Endothelial cell of umbilical vein (primary cell): ENCODE data around the gene SMARCE1. TPM values are rescaled to one million over a fixed set of nuclear protein-coding genes. Genes with fewer than 3 reads are reported as not detected.

Source experiments
- BruUV-seq: library from RNA; stranded (reverse); fragments of 400-500 nt; replicated peaks from 2 replicates; lab custom pipeline; 2021; lab: Mats Ljungman, UMichigan
- CTCF ChIA-PET: fragments of 300-600, 350-600 bp; sonication (Branson Sonifier 250); formaldehyde crosslinking; loops from one replicate; lab custom pipeline; 2021; ENCODE audit warnings: antibody characterized with exemption, inconsistent platforms; lab: Charles Lee
- POLR2A ChIA-PET: fragments of 300-600, 350-600 bp; sonication (Branson Sonifier 250); formaldehyde crosslinking; loops from one replicate; lab custom pipeline; 2021; ENCODE audit warnings: antibody characterized with exemption, inconsistent platforms; lab: Charles Lee
- DNase-seq: peaks from one replicate; pipeline ENCODE4 v3.0.0-alpha.2; 2011; ENCODE audit warnings: low read depth, low spot score
- FAIRE-seq: peaks from 2 replicates; lab custom pipeline; 2011; peaks lifted over from hg19 to GRCh38; lab: Jason Lieb, UNC
- H2AFZ ChIP-seq: 2 replicates; pipeline ENCODE4 v1.6.0; 2012; ENCODE audit warnings: low read depth, low read length, control low read depth, inconsistent platforms
- H3K27ac ChIP-seq: 2 replicates; pipeline ENCODE4 v1.5.1; 2011; ENCODE audit warnings: low read depth, mild to moderate bottlenecking, control low read depth, low read length, moderate library complexity; ENCODE audit not compliant: insufficient read depth
- H3K27me3 ChIP-seq, 2 experiments: 2 replicates each; pipeline versions ENCODE4 v1.6.0 to v1.6.1; 2011; ENCODE audit warnings: low read length in 2 of 2, mixed read lengths in 1 of 2; ENCODE audit not compliant: control insufficient read depth in 2 of 2, insufficient read depth in 2 of 2
- H3K36me3 ChIP-seq, 2 experiments: 2 replicates in 1 of 2; 3 replicates in 1 of 2; pipeline ENCODE4 v1.5.1; 2011; ENCODE audit warnings: low read length in 2 of 2, mild to moderate bottlenecking in 1 of 2, moderate library complexity in 1 of 2; ENCODE audit not compliant: control insufficient read depth in 2 of 2, insufficient read depth in 2 of 2; ENCODE audit errors: extremely low read depth in 1 of 2
- H3K4me1 ChIP-seq: 3 replicates; pipeline ENCODE4 v1.5.1; 2011; ENCODE audit warnings: mild to moderate bottlenecking, low read length; ENCODE audit not compliant: control insufficient read depth, insufficient read depth; ENCODE audit errors: extremely low read depth
- H3K4me2 ChIP-seq: 2 replicates; pipeline ENCODE4 v1.6.1; 2011; ENCODE audit warnings: low read length, control low read depth, mixed read lengths; ENCODE audit not compliant: insufficient read depth
- H3K4me3 ChIP-seq, 3 experiments: fragments of 200-600 bp in 1 of 3; sonication (generic), shearing (Covaris generic) in 1 of 3; replicated peaks in 1 of 3; 2 replicates each; pipeline ENCODE4 v1.5.1; 2011 to 2016; ENCODE audit warnings: control low read depth in 3 of 3, low read length in 3 of 3, mild to moderate bottlenecking in 2 of 3, inconsistent platforms in 1 of 3, low read depth in 1 of 3, moderate library complexity in 1 of 3; ENCODE audit not compliant: insufficient read depth in 1 of 3
- H3K79me2 ChIP-seq: 2 replicates; pipeline ENCODE4 v1.6.0; 2012; ENCODE audit warnings: low read length, inconsistent platforms; ENCODE audit not compliant: control insufficient read depth, insufficient read depth
- H3K9ac ChIP-seq: replicated peaks from 2 replicates; pipeline ENCODE3; 2011; ENCODE audit warnings: low read length, control low read depth; ENCODE audit not compliant: insufficient read depth; ENCODE audit errors: extremely low read depth
- H3K9me1 ChIP-seq: replicated peaks from 3 replicates; pipeline ENCODE4 v1.6.0; 2011; ENCODE audit warnings: mild to moderate bottlenecking, low read length; ENCODE audit not compliant: control insufficient read depth, insufficient read depth; ENCODE audit errors: extremely low read depth
- H3K9me3 ChIP-seq: replicated peaks from 2 replicates; pipeline ENCODE4 v1.5.1; 2012; ENCODE audit warnings: low read length, inconsistent platforms; ENCODE audit not compliant: control insufficient read depth, insufficient read depth
- H4K20me1 ChIP-seq: replicated peaks from 2 replicates; pipeline ENCODE3; 2011; ENCODE audit warnings: mild to moderate bottlenecking, low read length; ENCODE audit not compliant: control insufficient read depth, insufficient read depth; ENCODE audit errors: extremely low read depth
- EZH2 ChIP-seq: IDR thresholded peaks from 2 replicates; pipeline ENCODE4 v1.6.1; 2012; ENCODE audit warnings: borderline replicate concordance, low read depth, mild to moderate bottlenecking, moderate library complexity, low read length, inconsistent platforms; ENCODE audit not compliant: severe bottlenecking
- FOS ChIP-seq: IDR thresholded peaks from 2 replicates; pipeline ENCODE4 v1.6.1; 2011; ENCODE audit warnings: mild to moderate bottlenecking, low read length, moderate library complexity, borderline replicate concordance; ENCODE audit not compliant: insufficient read depth
- GATA2 ChIP-seq: IDR thresholded peaks from 2 replicates; pipeline ENCODE4 v1.7.0; 2011; ENCODE audit warnings: low read depth, mild to moderate bottlenecking, moderate library complexity, mixed read lengths, low read length; ENCODE audit not compliant: insufficient read length, insufficient read depth
- JUN ChIP-seq: IDR thresholded peaks from 2 replicates; pipeline ENCODE4 v1.6.1; 2011; ENCODE audit warnings: borderline replicate concordance, low read depth; ENCODE audit not compliant: insufficient read length, insufficient read depth
- MYC ChIP-seq: IDR thresholded peaks from one replicate; pipeline ENCODE4 v1.6.1; 2011; ENCODE audit warnings: mild to moderate bottlenecking, low read depth, low read length
- POLR2A ChIP-seq: IDR thresholded peaks from 2 replicates; pipeline ENCODE4 v1.6.1; 2012; ENCODE audit warnings: low read depth, mild to moderate bottlenecking, control low read depth, low read length
- POLR2AphosphoS5 ChIP-seq: IDR thresholded peaks from 2 replicates; pipeline ENCODE4 v1.6.1; 2012; ENCODE audit warnings: low read depth, mild to moderate bottlenecking, control low read depth, low read length, moderate library complexity; ENCODE audit not compliant: insufficient read depth
- dilution Hi-C: fragments of 300-500 bp; cut with MboI; formaldehyde crosslinking; loops from one replicate; pipeline ENCODE4 v1.15.0; 2019; ENCODE audit warnings: low sequenced_read_pairs; ENCODE audit not compliant: extremely low pct_ligation_motif_present
- intact Hi-C: fragments of 100-400 bp; cut with micrococcal nuclease; formaldehyde crosslinking; loops from one replicate; pipeline ENCODE4 v1.10.0; 2022
- polyA plus RNA-seq, 4 experiments: library from polyadenylated mRNA; depleted of rRNA in 3 of 4; stranded (reverse) in 3 of 4; unstranded in 1 of 4; fragments of >200 nt; gene quantifications; 2 replicates each; pipeline versions ENCODE4 v1.2.1 to v1.2.3, GENCODE V29; 2011 to 2012; ENCODE audit warnings: missing spikeins in 1 of 4
- total RNA-seq: library from RNA; stranded (reverse); gene quantifications from 2 replicates; pipeline ENCODE4 v1.2.3, GENCODE V29; 2021
- TF ChIP-seq, protein P1 (sequence below): IDR thresholded peaks from 2 replicates; pipeline ENCODE4 v1.6.1; 2011; ENCODE audit not compliant: insufficient read depth, insufficient read length
- TF ChIP-seq, protein P2 (sequence below), 2 donors: IDR thresholded peaks; 1 replicate in 1 of 2; 2 replicates in 1 of 2; pipeline ENCODE4 v1.5.1; 2011; ENCODE audit warnings: low read length in 2 of 2, mild to moderate bottlenecking in 2 of 2, moderate library complexity in 2 of 2, control low read depth in 1 of 2, inconsistent platforms in 1 of 2, low read depth in 1 of 2; ENCODE audit not compliant: insufficient read depth in 1 of 2; ENCODE audit errors: extremely low read depth in 1 of 2

SMARCE1 gene
- total and polyA plus RNA-seq, 2 donors (not counting 3 experiments of a cell fraction or from before 2014, with no cell fraction given) = 28.4 to 127 TPM

DNA sequence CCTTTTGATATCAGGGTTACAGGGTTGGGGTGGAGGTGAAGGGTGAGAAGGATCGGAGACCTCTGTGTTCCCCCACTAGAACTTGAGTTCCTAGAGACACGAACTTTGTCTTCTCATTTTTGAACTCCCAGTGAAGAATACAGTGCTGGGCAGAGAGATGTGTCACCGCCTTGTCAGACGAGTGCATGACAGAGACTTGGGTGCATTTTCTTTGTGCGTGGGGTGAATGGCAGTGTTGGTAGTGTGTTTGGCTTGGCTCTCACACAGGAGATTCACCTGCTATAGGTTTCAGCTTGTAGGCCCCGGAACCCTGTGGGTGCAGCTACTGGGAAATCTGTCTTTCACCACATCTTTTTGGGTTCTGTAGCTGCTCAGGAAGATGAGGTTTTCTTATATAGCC, 42.3 kb downstream of the SMARCE1 start:
- no peak overlapping the region for H3K4me2 ChIP-seq
- POLR2A ChIA-PET = no interaction called here
- no peak for TF ChIP-seq MYC
- TF ChIP-seq, protein P1, sequence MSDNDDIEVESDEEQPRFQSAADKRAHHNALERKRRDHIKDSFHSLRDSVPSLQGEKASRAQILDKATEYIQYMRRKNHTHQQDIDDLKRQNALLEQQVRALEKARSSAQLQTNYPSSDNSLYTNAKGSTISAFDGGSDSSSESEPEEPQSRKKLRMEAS = no peak
- TF ChIP-seq JUN = no peak
- no peak for TF ChIP-seq EZH2
- TF ChIP-seq, protein P2, sequence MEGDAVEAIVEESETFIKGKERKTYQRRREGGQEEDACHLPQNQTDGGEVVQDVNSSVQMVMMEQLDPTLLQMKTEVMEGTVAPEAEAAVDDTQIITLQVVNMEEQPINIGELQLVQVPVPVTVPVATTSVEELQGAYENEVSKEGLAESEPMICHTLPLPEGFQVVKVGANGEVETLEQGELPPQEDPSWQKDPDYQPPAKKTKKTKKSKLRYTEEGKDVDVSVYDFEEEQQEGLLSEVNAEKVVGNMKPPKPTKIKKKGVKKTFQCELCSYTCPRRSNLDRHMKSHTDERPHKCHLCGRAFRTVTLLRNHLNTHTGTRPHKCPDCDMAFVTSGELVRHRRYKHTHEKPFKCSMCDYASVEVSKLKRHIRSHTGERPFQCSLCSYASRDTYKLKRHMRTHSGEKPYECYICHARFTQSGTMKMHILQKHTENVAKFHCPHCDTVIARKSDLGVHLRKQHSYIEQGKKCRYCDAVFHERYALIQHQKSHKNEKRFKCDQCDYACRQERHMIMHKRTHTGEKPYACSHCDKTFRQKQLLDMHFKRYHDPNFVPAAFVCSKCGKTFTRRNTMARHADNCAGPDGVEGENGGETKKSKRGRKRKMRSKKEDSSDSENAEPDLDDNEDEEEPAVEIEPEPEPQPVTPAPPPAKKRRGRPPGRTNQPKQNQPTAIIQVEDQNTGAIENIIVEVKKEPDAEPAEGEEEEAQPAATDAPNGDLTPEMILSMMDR (IDR thresholded peaks at IDR 0.05; ENCODE audit: extremely low read depth in 1 of 2, insufficient read depth in 1 of 2, low read depth in 1 of 2, low read length in 2 of 2) = no peak
- TF ChIP-seq GATA2 = no peak
- TF ChIP-seq POLR2A = no peak
- TF ChIP-seq FOS = no peak
- no peak for TF ChIP-seq POLR2AphosphoS5
- FAIRE-seq (no peak), DNase-seq (no peak)
- no TSS peak for BruUV-seq
- H3K9me1 ChIP-seq = no peaks in the 10 kb centered on the region
- H3K27me3 ChIP-seq = peaks cover 12 to 18% of the 10 kb centered on the region in 2 experiments
- no peak overlapping the region for H3K27ac ChIP-seq
- H3K4me1 ChIP-seq = no peaks in the 10 kb centered on the region
- no peaks in the 10 kb centered on the region for H3K9me3 ChIP-seq
- H2AFZ ChIP-seq = no peak overlapping the region
- no peak overlapping the region for H3K4me3 ChIP-seq
- intact Hi-C loops (no loop called here), dilution Hi-C loops (no loop called here)
- CTCF ChIA-PET = interaction anchor here (1.2 to 2.4 kb wide), 2 partner anchors 12 to 15 kb away, joined by 5 to 8 read pairs; no protein-coding TSS in a partner anchor
- H3K36me3 ChIP-seq = no peaks in the 10 kb centered on the region
- no peak overlapping the region for H3K9ac ChIP-seq
- no peaks in the 10 kb centered on the region for H4K20me1 ChIP-seq
- no peaks in the 10 kb centered on the region for H3K79me2 ChIP-seq
